Measurements from ENCODE around the gene OR51G1. TPM values are rescaled to one million over a fixed set of nuclear protein-coding genes. Genes with fewer than 3 reads are reported as not detected.

The OR51G1 gene
- total RNA-seq, 2 donors from 2014 or later: not detected

DNA sequence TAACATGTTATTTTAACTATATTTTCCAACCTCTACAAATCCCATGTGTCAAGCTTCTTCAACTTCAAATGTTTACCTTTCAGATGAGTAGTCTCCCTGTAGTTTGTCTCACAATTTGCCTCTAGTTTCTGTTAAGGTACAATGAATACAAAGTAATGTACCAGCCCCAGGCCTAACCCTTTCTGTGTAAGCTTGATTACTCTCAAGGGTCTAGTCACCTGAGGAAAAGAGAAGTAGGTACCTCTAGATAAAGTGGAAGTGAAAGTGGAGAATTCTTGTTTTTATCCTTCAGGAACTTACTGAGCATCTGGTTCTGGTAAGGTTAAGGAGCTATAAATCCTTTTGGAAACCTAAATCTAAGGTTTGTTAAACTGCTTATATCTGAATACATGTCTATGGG, 20.7 kb downstream of the OR51G1 start, which contains the start of gene OR51A7:
Gene OR51A7, plus strand, starts transcription at position 300 of the 400 bp plus-strand sequence. CDS start 3,587 bp downstream, outside the sequence.
- no peak within 1 kb of the TSS for H3K27ac ChIP-seq (ENCODE audit: low read depth, low read length)
- TF ChIP-seq, protein P1, sequence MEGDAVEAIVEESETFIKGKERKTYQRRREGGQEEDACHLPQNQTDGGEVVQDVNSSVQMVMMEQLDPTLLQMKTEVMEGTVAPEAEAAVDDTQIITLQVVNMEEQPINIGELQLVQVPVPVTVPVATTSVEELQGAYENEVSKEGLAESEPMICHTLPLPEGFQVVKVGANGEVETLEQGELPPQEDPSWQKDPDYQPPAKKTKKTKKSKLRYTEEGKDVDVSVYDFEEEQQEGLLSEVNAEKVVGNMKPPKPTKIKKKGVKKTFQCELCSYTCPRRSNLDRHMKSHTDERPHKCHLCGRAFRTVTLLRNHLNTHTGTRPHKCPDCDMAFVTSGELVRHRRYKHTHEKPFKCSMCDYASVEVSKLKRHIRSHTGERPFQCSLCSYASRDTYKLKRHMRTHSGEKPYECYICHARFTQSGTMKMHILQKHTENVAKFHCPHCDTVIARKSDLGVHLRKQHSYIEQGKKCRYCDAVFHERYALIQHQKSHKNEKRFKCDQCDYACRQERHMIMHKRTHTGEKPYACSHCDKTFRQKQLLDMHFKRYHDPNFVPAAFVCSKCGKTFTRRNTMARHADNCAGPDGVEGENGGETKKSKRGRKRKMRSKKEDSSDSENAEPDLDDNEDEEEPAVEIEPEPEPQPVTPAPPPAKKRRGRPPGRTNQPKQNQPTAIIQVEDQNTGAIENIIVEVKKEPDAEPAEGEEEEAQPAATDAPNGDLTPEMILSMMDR (conservative IDR thresholded peaks at IDR 0.05): no peak
- Mint-ChIP-seq H3K27me3 (ENCODE audit: insufficient read depth) (peaks cover 18% of the 10 kb centered on the region), H3K4me1 (peaks cover 17% of the 10 kb centered on the region), H3K36me3 (ENCODE audit: low read depth) (no peaks in the 10 kb centered on the region), H3K9me3 (no peaks in the 10 kb centered on the region), H3K27ac (no peak within 1 kb of the TSS), H3K4me3 (no peak within 1 kb of the TSS)
- H3K36me3 ChIP-seq (ENCODE audit: control insufficient read depth, insufficient read depth, low read length): no peaks in the 10 kb centered on the region
- peaks cover 9% of the 10 kb centered on the region for H3K27me3 ChIP-seq (ENCODE audit: control insufficient read depth, insufficient read depth, low read length, poor library complexity, severe bottlenecking)
- no peak for DNase-seq
- no peaks in the 10 kb centered on the region for H3K4me1 ChIP-seq (ENCODE audit: control insufficient read depth, insufficient read depth, low read length)
- peaks cover 3% of the 10 kb centered on the region for H3K9me3 ChIP-seq (ENCODE audit: control insufficient read depth, low read length)
- no peak within 1 kb of the TSS for H3K4me3 ChIP-seq (ENCODE audit: low read length)
- H3K9ac ChIP-seq (ENCODE audit: extremely low read depth, low read length, poor library complexity, severe bottlenecking): no peak within 1 kb of the TSS

DNA sequence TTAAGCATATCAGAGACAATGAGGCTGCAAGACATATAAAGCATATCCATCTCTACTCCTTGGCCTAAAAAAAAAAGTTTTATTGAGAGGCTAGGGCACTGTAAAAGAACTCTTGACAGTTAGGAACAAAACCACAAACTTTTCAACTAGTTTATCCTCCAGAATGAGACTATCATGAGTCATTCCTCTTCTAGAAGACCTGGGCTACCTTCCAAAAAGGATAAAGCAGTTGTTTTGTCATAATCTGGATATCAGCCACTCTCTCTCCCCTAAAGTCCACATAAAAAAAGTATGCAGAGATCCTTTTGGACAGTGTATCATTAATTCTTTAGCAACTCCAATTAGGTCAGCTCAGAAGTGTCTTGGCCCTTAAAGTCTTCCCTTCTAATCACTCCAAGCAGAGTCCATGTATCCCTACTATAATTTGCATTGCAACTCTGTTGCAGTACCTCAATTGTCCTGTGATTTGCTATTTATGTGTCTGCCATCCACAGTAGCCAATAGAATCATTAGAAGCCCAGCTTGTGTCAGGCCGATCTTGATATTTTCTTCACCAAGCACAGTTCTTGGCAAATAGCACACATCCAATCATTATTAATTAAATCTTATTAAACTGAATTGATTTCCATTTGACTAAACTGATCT, 32.0 kb downstream of the OR51G1 start:
- H3K4me3 Mint-ChIP-seq: no peak overlapping the region
- Histone ChIP-seq H3K4me1 (ENCODE audit: control insufficient read depth, insufficient read depth, low read length) (no peaks in the 10 kb centered on the region), H3K4me3 (ENCODE audit: low read length) (no peak overlapping the region), H3K27me3 (ENCODE audit: control insufficient read depth, insufficient read depth, low read length, poor library complexity, severe bottlenecking) (peaks cover 4% of the 10 kb centered on the region), H3K27ac (ENCODE audit: low read depth, low read length) (no peak overlapping the region), H3K9ac (ENCODE audit: extremely low read depth, low read length, poor library complexity, severe bottlenecking) (no peak overlapping the region), H3K9me3 (ENCODE audit: control insufficient read depth, low read length) (no peaks in the 10 kb centered on the region), H3K36me3 (ENCODE audit: control insufficient read depth, insufficient read depth, low read length) (no peaks in the 10 kb centered on the region)
- H3K27me3 Mint-ChIP-seq (ENCODE audit: insufficient read depth): no peaks in the 10 kb centered on the region
- no peaks in the 10 kb centered on the region for H3K9me3 Mint-ChIP-seq
- DNase-seq: no peak
- no peak overlapping the region for H3K27ac Mint-ChIP-seq
- TF ChIP-seq, protein P1 (conservative IDR thresholded peaks at IDR 0.05): peak; percentile 53
- peaks cover 6% of the 10 kb centered on the region for H3K4me1 Mint-ChIP-seq
- WGBS, 2 experiments (ENCODE audit: insufficient coverage in 1 of 2, insufficient read length in 1 of 2): 89% methylated on average over 1 of the region's 1 CpG; no CpG with 5 or more reads in 1 of the 2 experiments
- no peaks in the 10 kb centered on the region for H3K36me3 Mint-ChIP-seq (ENCODE audit: low read depth)

DNA sequence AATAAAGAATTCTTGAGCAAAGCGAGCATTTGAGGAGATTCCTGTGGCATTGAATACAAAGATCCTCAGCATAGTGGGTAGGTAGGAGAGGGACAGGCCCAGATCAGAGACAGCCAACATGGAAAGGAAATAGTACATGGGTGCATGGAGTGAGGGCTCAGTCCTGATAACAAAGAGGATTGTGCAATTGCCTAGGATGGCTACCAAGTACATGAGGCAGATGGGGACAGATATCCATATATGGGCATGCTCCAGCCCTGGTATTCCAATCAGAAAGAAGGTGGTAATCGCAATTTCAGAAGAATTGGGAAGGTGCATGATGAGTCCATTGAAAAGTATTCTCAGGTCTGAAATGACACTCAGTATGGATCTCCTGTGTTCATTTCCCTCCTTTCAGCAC, 33.9 kb downstream of the OR51G1 start:
- WGBS, 2 experiments (ENCODE audit: insufficient coverage in 1 of 2, insufficient read length in 1 of 2): 95 to 99% methylated on average over 2 of the region's 2 CpGs
- TF ChIP-seq, protein P1 (conservative IDR thresholded peaks at IDR 0.05): no peak
- Histone ChIP-seq H3K27me3 (ENCODE audit: control insufficient read depth, insufficient read depth, low read length, poor library complexity, severe bottlenecking) (peaks cover 1% of the 10 kb centered on the region), H3K9ac (ENCODE audit: extremely low read depth, low read length, poor library complexity, severe bottlenecking) (no peak overlapping the region), H3K4me1 (ENCODE audit: control insufficient read depth, insufficient read depth, low read length) (no peaks in the 10 kb centered on the region), H3K4me3 (ENCODE audit: low read length) (no peak overlapping the region), H3K27ac (ENCODE audit: low read depth, low read length) (no peak overlapping the region), H3K9me3 (ENCODE audit: control insufficient read depth, low read length) (no peaks in the 10 kb centered on the region), H3K36me3 (ENCODE audit: control insufficient read depth, insufficient read depth, low read length) (no peaks in the 10 kb centered on the region)
- Mint-ChIP-seq H3K36me3 (ENCODE audit: low read depth) (no peaks in the 10 kb centered on the region), H3K27ac (no peak overlapping the region), H3K9me3 (no peaks in the 10 kb centered on the region), H3K4me1 (no peaks in the 10 kb centered on the region), H3K27me3 (ENCODE audit: insufficient read depth) (no peaks in the 10 kb centered on the region), H3K4me3 (no peak overlapping the region)
- no peak for DNase-seq

All from endodermal cell (in vitro differentiated cells).